Kidney tubule cell (primary cell): ENCODE results near the gene NPSR1.
A peak's percentile ranks its signal among the peaks of the same experiment; 100 is the strongest.

Experiments
- DNase-seq: peaks from one replicate; pipeline ENCODE4 v3.0.0-alpha.2; 2018; ENCODE audit warnings: low spot score

Gene NPSR1

GRCh38 chr7:34758111-34758601 is 100.1 kb downstream of the NPSR1 start:
- DNase-seq: peak; percentile 29

- DNase-seq: peak; percentile 63
Measured at GRCh38 chr7:34759477-34760125, 101.6 kb downstream of the NPSR1 start.

- no peak for DNase-seq
Measured at GRCh38 chr7:34760271-34760670, 102.3 kb downstream of the NPSR1 start.

GRCh38 chr7:34761206-34761605 is 103.2 kb downstream of the NPSR1 start:
- DNase-seq: no peak

GRCh38 chr7:34761627-34762026 is 103.6 kb downstream of the NPSR1 start:
- no peak for DNase-seq

- DNase-seq: peak; percentile 36
Measured at GRCh38 chr7:34762764-34763163, 104.7 kb downstream of the NPSR1 start.

- no peak for DNase-seq
Measured at GRCh38 chr7:34772296-34772938, 114.4 kb downstream of the NPSR1 start.

GRCh38 chr7:34776748-34777358 is 118.8 kb downstream of the NPSR1 start:
- no peak for DNase-seq

- no peak for DNase-seq
Measured at GRCh38 chr7:34780546-34780945, 122.5 kb downstream of the NPSR1 start.

GRCh38 chr7:34787586-34787985 is 129.6 kb downstream of the NPSR1 start:
- no peak for DNase-seq

GRCh38 chr7:34806831-34807230 is 148.8 kb downstream of the NPSR1 start:
- no peak for DNase-seq

- no peak for DNase-seq
Measured at GRCh38 chr7:34807548-34808340, 149.7 kb downstream of the NPSR1 start.

- peak; percentile 20 for DNase-seq
Measured at GRCh38 chr7:34814203-34814842, 156.3 kb downstream of the NPSR1 start.

- DNase-seq: no peak
Measured at GRCh38 chr7:34821932-34822558, 164.0 kb downstream of the NPSR1 start.

GRCh38 chr7:34823650-34824258 is 165.7 kb downstream of the NPSR1 start:
- peak; percentile 59 for DNase-seq

- DNase-seq: peak; percentile 64
Measured at GRCh38 chr7:34825221-34825620, 167.2 kb downstream of the NPSR1 start.

GRCh38 chr7:34830390-34830789 is 172.4 kb downstream of the NPSR1 start:
- DNase-seq: no peak

- no peak for DNase-seq
Measured at GRCh38 chr7:34831436-34831835, 173.4 kb downstream of the NPSR1 start.

- DNase-seq: no peak
Measured at GRCh38 chr7:34832020-34832419, 174.0 kb downstream of the NPSR1 start.

GRCh38 chr7:34835901-34836600 is 178.0 kb downstream of the NPSR1 start:
- DNase-seq: peak; percentile 50
